Left renal cortex interstitium (tissue), 4 donors: ENCODE data around the gene FGFR4. TPM values are rescaled to one million over a fixed set of nuclear protein-coding genes. Genes with fewer than 3 reads are reported as not detected.
A peak's percentile ranks its signal among the peaks of the same experiment; 100 is the strongest.

ENCODE experiments used
- DNase-seq, 4 donors: peaks; one replicate each; pipeline ENCODE4 v3.0.0-alpha.2; 2013; ENCODE audit warnings: low read depth in 4 of 4, low spot score in 2 of 4, missing footprints in 1 of 4
- polyA plus RNA-seq, 4 donors: library from polyadenylated mRNA; unstranded; fragments of 120-200 nt; gene quantifications; one replicate each; pipeline ENCODE4 v1.2.1, GENCODE V29; 2013; ENCODE audit not compliant: insufficient read length in 4 of 4

Gene FGFR4
- polyA plus RNA-seq, 4 donors: 45.0 to 92.9 (median 77.3) TPM

GRCh38 chr5:177098470-177099141 lies 11.9 kb downstream of the FGFR4 start:
- no peak for DNase-seq

GRCh38 chr5:177099422-177100093 lies 12.8 kb downstream of the FGFR4 start:
- no peak for DNase-seq

- DNase-seq: no peak
Measured at GRCh38 chr5:177100714-177101121, 14.0 kb downstream of the FGFR4 start.

- no peak for DNase-seq
Measured at GRCh38 chr5:177103523-177104253, 17.0 kb downstream of the FGFR4 start.

- DNase-seq: no peak
Measured at GRCh38 chr5:177105691-177106476, 19.2 kb downstream of the FGFR4 start.

- DNase-seq: no peak
Measured at GRCh38 chr5:177107159-177107558, 20.4 kb downstream of the FGFR4 start.

- DNase-seq: no peak
Measured at GRCh38 chr5:177109810-177110209, 23.1 kb downstream of the FGFR4 start.

- DNase-seq: peak in 1 of 4 donors; percentile 54
Measured at GRCh38 chr5:177111720-177112394, 25.1 kb downstream of the FGFR4 start.

GRCh38 chr5:177112589-177113220 lies 26.0 kb downstream of the FGFR4 start:
- DNase-seq: no peak

- DNase-seq: peak in 1 of 4 donors; percentile 66
Measured at GRCh38 chr5:177113566-177114424, 27.1 kb downstream of the FGFR4 start.

GRCh38 chr5:177116631-177117373 lies 30.1 kb downstream of the FGFR4 start:
- DNase-seq: peak in 2 of 4 donors; percentile 79 to 83

- DNase-seq: no peak
Measured at GRCh38 chr5:177117441-177118045, 30.8 kb downstream of the FGFR4 start.

- no peak for DNase-seq
Measured at GRCh38 chr5:177122566-177122965, 35.9 kb downstream of the FGFR4 start.

GRCh38 chr5:177123789-177124485 lies 37.2 kb downstream of the FGFR4 start:
- no peak for DNase-seq

- DNase-seq: no peak
Measured at GRCh38 chr5:177124486-177124991, 37.8 kb downstream of the FGFR4 start.

- no peak for DNase-seq
Measured at GRCh38 chr5:177126771-177127170, 40.1 kb downstream of the FGFR4 start.

- DNase-seq: no peak
Measured at GRCh38 chr5:177128551-177128981, 41.9 kb downstream of the FGFR4 start.
